ENCODE measurements around the gene CETN3.
"Not testable (repeated sequence)": the region's sequence is repeated elsewhere in the genome, so short reads cannot be mapped to it uniquely, and the experiment has no call there.

Gene CETN3

GRCh38 chr5:90359073-90359920 lies 50.3 kb downstream of the CETN3 start:
- no peaks in the 10 kb centered on the region for H3K36me3 Mint-ChIP-seq

GRCh38 chr5:90356622-90357021 lies 52.9 kb downstream of the CETN3 start:
- H3K36me3 Mint-ChIP-seq = no peaks in the 10 kb centered on the region
- H3K27ac Mint-ChIP-seq = no peak overlapping the region
- H3K9me3 Mint-ChIP-seq = peaks cover 5% of the 10 kb centered on the region
- peaks cover 3% of the 10 kb centered on the region for H3K27me3 Mint-ChIP-seq
- H3K4me1 Mint-ChIP-seq = no peaks in the 10 kb centered on the region
- no peak overlapping the region for H3K4me3 Mint-ChIP-seq

More at GRCh38 chr5:90359073-90359920, 50.3 kb downstream of the CETN3 start:
- Mint-ChIP-seq H3K9me3 (peaks cover 5% of the 10 kb centered on the region), H3K27ac (no peak overlapping the region), H3K4me3 (no peak overlapping the region), H3K27me3 (peaks cover 14% of the 10 kb centered on the region), H3K4me1 (no peaks in the 10 kb centered on the region)

DNA sequence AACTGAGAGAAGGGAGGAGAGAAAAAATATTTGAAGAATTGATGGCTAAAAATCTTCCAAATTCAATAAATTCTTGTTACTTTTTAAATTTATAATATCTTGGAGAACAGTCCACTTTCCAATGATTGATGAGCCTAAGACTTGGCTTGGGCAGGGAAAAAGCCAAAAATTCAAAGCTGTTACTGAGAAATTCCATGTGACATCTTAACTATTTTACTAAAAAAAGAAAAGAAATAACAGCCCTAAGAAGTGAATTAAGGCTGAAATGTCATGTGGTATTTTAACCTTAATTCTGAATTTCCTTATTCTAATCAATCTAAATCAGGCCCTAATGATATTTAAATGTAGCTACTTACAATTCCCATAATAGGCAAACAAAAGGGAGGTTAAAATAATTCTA lies 53.4 kb downstream of the CETN3 start:
- H3K36me3 Mint-ChIP-seq = no peaks in the 10 kb centered on the region
- no peaks in the 10 kb centered on the region for H3K4me1 Mint-ChIP-seq
- H3K27ac Mint-ChIP-seq = no peak overlapping the region
- H3K27me3 Mint-ChIP-seq = peaks cover 3% of the 10 kb centered on the region
- no peak overlapping the region for H3K4me3 Mint-ChIP-seq
- H3K9me3 Mint-ChIP-seq = peaks cover 5% of the 10 kb centered on the region

DNA sequence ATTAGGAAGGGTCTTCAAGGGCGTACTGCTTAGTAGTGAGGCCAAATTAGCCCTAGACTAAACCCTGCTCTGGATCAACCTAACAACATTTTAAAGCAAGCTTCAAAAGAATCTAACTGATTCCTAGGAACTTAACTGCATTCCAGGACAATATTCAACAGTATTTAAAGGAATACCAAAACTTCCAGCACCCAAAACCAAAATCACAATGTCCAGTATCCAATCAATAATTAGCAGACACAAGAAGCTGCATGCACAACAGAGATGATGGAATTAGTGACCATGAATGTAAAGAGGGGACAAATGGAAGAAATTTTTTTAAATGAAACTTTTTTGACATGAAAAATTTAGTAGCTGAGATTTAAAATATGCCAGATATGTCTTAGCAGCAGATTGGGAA lies 53.9 kb downstream of the CETN3 start:
- Mint-ChIP-seq H3K4me3 (no peak overlapping the region), H3K36me3 (no peaks in the 10 kb centered on the region), H3K27ac (no peak overlapping the region), H3K4me1 (no peaks in the 10 kb centered on the region), H3K9me3 (peaks cover 5% of the 10 kb centered on the region), H3K27me3 (peaks cover 4% of the 10 kb centered on the region)

GRCh38 chr5:90353254-90353653 lies 56.3 kb downstream of the CETN3 start:
- Mint-ChIP-seq H3K4me1 (no peaks in the 10 kb centered on the region), H3K4me3 (no peak overlapping the region), H3K27ac (no peak overlapping the region), H3K9me3 (peaks cover 5% of the 10 kb centered on the region), H3K36me3 (no peaks in the 10 kb centered on the region), H3K27me3 (peaks cover 8% of the 10 kb centered on the region)

DNA sequence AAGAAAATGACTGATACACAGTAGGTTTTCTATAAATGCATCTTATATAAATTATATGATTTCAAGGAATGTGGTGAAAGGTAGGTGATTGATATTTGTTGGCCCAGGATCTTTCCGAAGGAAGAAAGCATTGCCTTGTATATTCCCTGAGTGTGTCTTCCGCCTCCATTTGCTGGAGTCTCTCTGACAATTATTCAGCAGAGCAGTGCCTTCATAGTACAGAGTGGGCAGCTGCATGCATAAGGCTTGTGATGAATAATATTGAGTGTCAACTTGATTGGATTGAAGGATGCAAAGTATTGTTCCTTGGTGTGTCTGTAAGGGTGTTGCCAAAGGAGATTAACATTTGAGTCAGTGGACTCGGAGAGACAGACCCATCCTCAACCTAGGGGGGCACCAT lies 58.5 kb downstream of the CETN3 start:
- Mint-ChIP-seq H3K4me3 (no peak overlapping the region), H3K27ac (no peak overlapping the region), H3K36me3 (no peaks in the 10 kb centered on the region), H3K4me1 (no peaks in the 10 kb centered on the region), H3K27me3 (peaks cover 13% of the 10 kb centered on the region), H3K9me3 (peaks cover 5% of the 10 kb centered on the region)

- Mint-ChIP-seq H3K36me3 (no peaks in the 10 kb centered on the region), H3K27me3 (peaks cover 18% of the 10 kb centered on the region), H3K27ac (no peak overlapping the region), H3K9me3 (no peaks in the 10 kb centered on the region), H3K4me1 (no peaks in the 10 kb centered on the region), H3K4me3 (no peak overlapping the region)
Observed at GRCh38 chr5:90347462-90347861, 62.1 kb downstream of the CETN3 start.

GRCh38 chr5:90345684-90346083 lies 63.9 kb downstream of the CETN3 start:
- Mint-ChIP-seq H3K4me1 (no peaks in the 10 kb centered on the region), H3K27ac (no peak overlapping the region), H3K27me3 (peaks cover 17% of the 10 kb centered on the region), H3K4me3 (no peak overlapping the region), H3K36me3 (no peaks in the 10 kb centered on the region), H3K9me3 (no peaks in the 10 kb centered on the region)

- Mint-ChIP-seq H3K36me3 (no peaks in the 10 kb centered on the region), H3K4me1 (no peaks in the 10 kb centered on the region), H3K4me3 (no peak overlapping the region), H3K27me3 (peaks cover 13% of the 10 kb centered on the region), H3K9me3 (no peaks in the 10 kb centered on the region), H3K27ac (no peak overlapping the region)
Observed at GRCh38 chr5:90344689-90345088, 64.9 kb downstream of the CETN3 start.

DNA sequence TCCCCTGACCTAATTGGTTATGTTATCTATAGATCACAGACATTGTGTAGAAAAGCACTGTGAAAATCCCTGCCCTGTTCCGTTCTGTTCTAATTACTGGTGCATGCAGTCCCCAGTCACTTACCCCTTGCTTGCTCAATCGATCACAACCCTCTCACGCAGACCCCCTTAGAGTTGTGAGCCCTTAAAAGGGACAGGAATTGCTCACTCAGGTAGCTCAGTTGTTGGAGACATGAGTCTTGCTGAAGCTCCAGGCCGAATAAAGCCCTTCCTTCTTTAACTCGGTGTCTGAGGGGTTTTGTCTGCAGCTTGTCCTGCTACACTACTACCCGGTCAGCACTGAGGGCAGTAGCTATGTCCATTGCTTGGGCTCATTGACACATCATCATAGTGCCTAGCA lies 65.8 kb downstream of the CETN3 start:
- H3K27ac Mint-ChIP-seq, H3K36me3 Mint-ChIP-seq, H3K9me3 Mint-ChIP-seq, H3K4me1 Mint-ChIP-seq, H3K4me3 Mint-ChIP-seq: not testable (repeated sequence)
- peaks cover 14% of the 10 kb centered on the region for H3K27me3 Mint-ChIP-seq

DNA sequence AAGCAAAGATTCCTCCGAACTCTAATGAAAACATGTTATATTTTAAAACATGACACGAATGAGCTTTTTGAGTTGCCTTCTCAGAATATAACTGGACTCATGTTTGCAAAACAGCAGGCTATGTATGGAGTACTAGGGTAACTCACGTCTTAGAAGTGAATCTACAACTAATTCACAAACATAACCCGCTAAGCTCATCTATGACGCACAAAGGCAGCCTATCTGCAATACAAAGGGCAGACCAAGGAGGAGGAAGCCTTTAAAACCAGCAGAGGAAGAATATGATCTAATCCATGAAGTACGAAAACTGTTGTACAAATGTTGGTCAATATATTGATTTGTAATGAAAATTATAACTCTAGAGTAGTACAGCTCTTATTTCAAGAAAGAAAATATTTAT lies 67.0 kb downstream of the CETN3 start:
- Mint-ChIP-seq H3K27ac (no peak overlapping the region), H3K9me3 (no peaks in the 10 kb centered on the region), H3K36me3 (no peaks in the 10 kb centered on the region), H3K27me3 (peaks cover 16% of the 10 kb centered on the region), H3K4me3 (no peak overlapping the region), H3K4me1 (no peaks in the 10 kb centered on the region)
